ENCODE data around the gene PARVB.

PARVB gene

DNA sequence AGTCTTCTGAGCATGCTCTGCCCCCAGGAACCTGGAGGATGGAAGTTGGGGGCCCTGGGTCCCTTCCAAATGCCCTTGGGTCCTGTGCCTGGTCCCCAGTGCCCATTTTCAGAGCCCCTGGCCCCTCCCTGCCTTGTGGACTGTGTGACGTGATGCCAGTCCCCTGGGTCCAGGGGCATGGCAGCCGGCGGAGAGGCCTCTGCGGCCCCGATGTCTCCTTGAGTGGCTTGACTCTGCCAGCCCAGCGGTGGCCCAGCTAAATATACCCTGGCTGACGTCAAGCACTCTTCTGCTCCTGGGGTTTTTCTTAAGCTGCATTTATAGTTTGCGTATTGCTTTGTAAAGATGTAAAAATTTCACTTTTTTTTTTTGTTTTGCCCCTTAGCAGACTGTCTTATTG is 121.4 kb downstream of the PARVB start:
- Histone ChIP-seq H2BK12ac (ENCODE audit: low read length) (peak overlapping the region; percentile 42), H2AK5ac (ENCODE audit: low read depth, low read length) (peak overlapping the region; percentile 89), H3K4me3 (ENCODE audit: low read length in 2 of 2) (no peak overlapping the region), H3K18ac (ENCODE audit: low read length) (peak overlapping the region; percentile 84), H3K23ac (ENCODE audit: low read depth, low read length, poor library complexity) (no peak overlapping the region), H2BK5ac (ENCODE audit: low read length) (no peak overlapping the region), H4K8ac (ENCODE audit: low read depth, low read length) (no peak overlapping the region), H2BK15ac (ENCODE audit: low read length) (peak overlapping the region; percentile 86), H3K27me3 (ENCODE audit: control insufficient read depth in 3 of 3, insufficient read depth in 3 of 3, low read depth in 1 of 3, low read length in 3 of 3) (peaks cover 0 to 11% (median 8%) of the 10 kb centered on the region in 3 experiments), H3K27ac (replicated peaks; ENCODE audit: low read length) (peak overlapping the region; percentile 18), H3K4ac (ENCODE audit: low read length) (peak overlapping the region; percentile 19), H3K4me1 (ENCODE audit: control insufficient read depth in 2 of 2, insufficient read depth in 1 of 2, low read depth in 1 of 2, low read length in 2 of 2) (peaks cover 24 to 45% of the 10 kb centered on the region in 2 donors), H3K4me2 (ENCODE audit: insufficient read depth, low read length, poor library complexity, severe bottlenecking) (no peak overlapping the region), H3K9ac (ENCODE audit: low read depth, low read length, poor library complexity) (no peak overlapping the region), H3K14ac (ENCODE audit: low read length) (no peak overlapping the region), H3K9me3 (replicated peaks in 1 of 2; ENCODE audit: control insufficient read depth in 2 of 2, insufficient read depth in 1 of 2, low read depth in 1 of 2, low read length in 2 of 2) (peaks cover 0 to 4% of the 10 kb centered on the region in 2 donors), H2BK120ac (ENCODE audit: low read depth, low read length) (no peak overlapping the region), H3K79me1 (ENCODE audit: low read depth, low read length) (peaks cover 4% of the 10 kb centered on the region), H2AFZ (ENCODE audit: low read length) (peak overlapping the region; percentile 54), H3K36me3 (replicated peaks in 1 of 2; ENCODE audit: control insufficient read depth in 2 of 2, insufficient read depth in 2 of 2, low read length in 2 of 2) (peaks cover 0 to 3% of the 10 kb centered on the region in 2 donors), H4K91ac (ENCODE audit: low read depth, low read length, poor library complexity) (no peak overlapping the region)
- WGBS, 2 donors (ENCODE audit: extremely low coverage in 2 of 2, insufficient read length in 2 of 2, insufficient replicate concordance in 1 of 2), result no CpG with 5 or more reads among the region's 8 CpGs
- DNase-seq (ENCODE audit: low spot score), result no peak

DNA sequence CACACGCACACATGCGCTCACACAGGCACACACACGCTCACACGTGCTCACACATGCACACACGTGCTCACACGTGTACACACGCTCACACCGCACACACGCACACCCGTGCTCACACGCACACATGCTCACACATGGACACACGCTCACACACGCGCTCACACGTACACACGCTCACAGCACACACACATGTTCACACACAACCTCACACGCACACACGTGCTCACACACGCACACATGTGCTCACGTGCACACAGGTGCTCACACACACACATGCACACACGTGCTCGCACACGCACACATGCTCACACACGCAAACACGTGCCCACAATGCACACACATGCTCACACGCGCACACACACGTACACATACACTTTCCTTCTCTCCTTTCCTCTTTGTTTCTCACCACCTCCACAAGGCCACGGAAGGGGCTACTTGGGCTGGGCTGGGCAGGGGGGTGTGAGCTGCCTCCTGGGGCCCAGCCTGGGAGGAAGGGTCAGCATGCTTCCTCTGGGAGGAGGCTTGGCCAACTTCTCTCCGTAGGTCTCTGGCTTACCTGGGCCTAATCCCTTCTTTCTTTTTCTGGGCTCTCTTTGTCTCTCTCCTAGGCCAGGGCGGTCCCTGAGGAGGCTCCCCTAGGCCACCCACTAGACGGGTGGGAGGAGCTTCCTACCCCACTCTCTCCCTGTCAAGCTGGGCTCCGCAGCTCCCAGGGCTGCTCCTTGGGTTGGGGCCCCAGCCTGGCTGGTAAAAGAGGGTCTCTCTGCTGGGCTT is 122.2 kb downstream of the PARVB start:
- DNase-seq (ENCODE audit: low spot score), result no peak
- no peak overlapping the region for H2BK5ac ChIP-seq (ENCODE audit: low read length)
- H4K91ac ChIP-seq (ENCODE audit: low read depth, low read length, poor library complexity), result peak overlapping the region; percentile 1
- peaks cover 0 to 4% of the 10 kb centered on the region in 2 donors for H3K9me3 ChIP-seq (replicated peaks in 1 of 2; ENCODE audit: control insufficient read depth in 2 of 2, insufficient read depth in 1 of 2, low read depth in 1 of 2, low read length in 2 of 2)
- H2AK5ac ChIP-seq (ENCODE audit: low read depth, low read length), result peak overlapping the region; percentile 3
- peak overlapping the region in 1 of 2 donors; percentile 61 for H3K4me3 ChIP-seq (ENCODE audit: low read length in 2 of 2)
- H3K79me1 ChIP-seq (ENCODE audit: low read depth, low read length), result peaks cover 4% of the 10 kb centered on the region
- H2BK120ac ChIP-seq (ENCODE audit: low read depth, low read length), result peak overlapping the region; percentile 53
- H3K4me2 ChIP-seq (ENCODE audit: insufficient read depth, low read length, poor library complexity, severe bottlenecking), result no peak overlapping the region
- H3K27me3 ChIP-seq (ENCODE audit: control insufficient read depth in 3 of 3, insufficient read depth in 3 of 3, low read depth in 1 of 3, low read length in 3 of 3), result peaks cover 0 to 11% (median 8%) of the 10 kb centered on the region in 3 experiments
- peak overlapping the region; percentile 39 for H3K4ac ChIP-seq (ENCODE audit: low read length)
- peak overlapping the region; percentile 46 for H2AFZ ChIP-seq (ENCODE audit: low read length)
- WGBS, 2 donors (ENCODE audit: extremely low coverage in 2 of 2, insufficient read length in 2 of 2, insufficient replicate concordance in 1 of 2), result 100% methylated on average over 3 of the region's 33 CpGs; no CpG with 5 or more reads in 1 of the 2 donors
- peak overlapping the region; percentile 76 for H3K18ac ChIP-seq (ENCODE audit: low read length)
- H3K9ac ChIP-seq (ENCODE audit: low read depth, low read length, poor library complexity), result peak overlapping the region; percentile 87
- H3K36me3 ChIP-seq (replicated peaks in 1 of 2; ENCODE audit: control insufficient read depth in 2 of 2, insufficient read depth in 2 of 2, low read length in 2 of 2), result peaks cover 0 to 3% of the 10 kb centered on the region in 2 donors
- H2BK12ac ChIP-seq (ENCODE audit: low read length), result peak overlapping the region; percentile 100
- peak overlapping the region; percentile 33 for H3K14ac ChIP-seq (ENCODE audit: low read length)
- H3K27ac ChIP-seq (replicated peaks; ENCODE audit: low read length), result peak overlapping the region; percentile 2
- peak overlapping the region; percentile 99 for H4K8ac ChIP-seq (ENCODE audit: low read depth, low read length)
- H2BK15ac ChIP-seq (ENCODE audit: low read length), result peak overlapping the region; percentile 6
- peaks cover 24 to 45% of the 10 kb centered on the region in 2 donors for H3K4me1 ChIP-seq (ENCODE audit: control insufficient read depth in 2 of 2, insufficient read depth in 1 of 2, low read depth in 1 of 2, low read length in 2 of 2)
- peak overlapping the region; percentile 99 for H3K23ac ChIP-seq (ENCODE audit: low read depth, low read length, poor library complexity)

DNA sequence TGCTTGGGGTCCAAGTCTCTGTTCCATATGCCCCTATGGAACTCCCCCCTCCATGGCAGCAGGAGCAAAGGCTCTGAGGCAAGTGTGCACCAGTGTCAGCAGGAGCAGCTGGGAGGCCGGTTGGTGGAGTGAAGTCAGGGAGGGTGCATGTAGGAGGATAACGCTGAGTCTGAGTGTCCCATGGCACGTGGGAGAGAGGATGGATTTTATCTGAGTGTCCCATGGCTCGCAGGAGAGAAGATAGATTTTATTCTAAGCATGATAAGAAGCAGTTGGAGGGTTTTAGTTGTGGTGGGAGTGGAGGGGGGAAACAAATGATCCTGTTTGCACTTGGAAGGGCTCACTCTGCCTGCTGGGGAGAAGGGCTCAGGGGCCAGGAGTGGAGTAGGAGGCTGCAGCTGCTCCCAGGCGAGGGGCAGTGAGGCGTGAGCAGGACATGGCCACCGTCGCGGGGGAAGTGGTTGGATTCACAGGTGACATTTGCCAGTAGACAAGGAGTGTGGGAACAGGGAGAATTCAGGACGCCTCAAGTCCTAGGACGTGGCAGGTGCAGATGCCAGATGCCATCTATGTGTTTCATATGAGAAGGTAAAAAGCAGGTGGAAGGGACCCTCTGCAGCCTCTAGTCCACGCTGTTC is 123.0 kb downstream of the PARVB start:
- Histone ChIP-seq H3K23ac (ENCODE audit: low read depth, low read length, poor library complexity) (no peak overlapping the region), H3K14ac (ENCODE audit: low read length) (peak overlapping the region; percentile 5), H3K36me3 (replicated peaks in 1 of 2; ENCODE audit: control insufficient read depth in 2 of 2, insufficient read depth in 2 of 2, low read length in 2 of 2) (peaks cover 0 to 3% of the 10 kb centered on the region in 2 donors), H2BK12ac (ENCODE audit: low read length) (no peak overlapping the region), H2BK15ac (ENCODE audit: low read length) (peak overlapping the region; percentile 6), H3K27ac (replicated peaks; ENCODE audit: low read length) (no peak overlapping the region), H4K8ac (ENCODE audit: low read depth, low read length) (no peak overlapping the region), H3K9ac (ENCODE audit: low read depth, low read length, poor library complexity) (no peak overlapping the region), H2BK120ac (ENCODE audit: low read depth, low read length) (no peak overlapping the region), H4K91ac (ENCODE audit: low read depth, low read length, poor library complexity) (no peak overlapping the region), H2BK5ac (ENCODE audit: low read length) (peak overlapping the region; percentile 5), H3K9me3 (replicated peaks in 1 of 2; ENCODE audit: control insufficient read depth in 2 of 2, insufficient read depth in 1 of 2, low read depth in 1 of 2, low read length in 2 of 2) (peaks cover 0 to 4% of the 10 kb centered on the region in 2 donors), H3K4me2 (ENCODE audit: insufficient read depth, low read length, poor library complexity, severe bottlenecking) (no peak overlapping the region), H2AK5ac (ENCODE audit: low read depth, low read length) (peak overlapping the region; percentile 35), H3K4me1 (ENCODE audit: control insufficient read depth in 2 of 2, insufficient read depth in 1 of 2, low read depth in 1 of 2, low read length in 2 of 2) (peaks cover 24 to 47% of the 10 kb centered on the region in 2 donors), H3K79me1 (ENCODE audit: low read depth, low read length) (peaks cover 4% of the 10 kb centered on the region), H3K4ac (ENCODE audit: low read length) (no peak overlapping the region), H3K18ac (ENCODE audit: low read length) (peak overlapping the region; percentile 76), H3K27me3 (ENCODE audit: control insufficient read depth in 3 of 3, insufficient read depth in 3 of 3, low read depth in 1 of 3, low read length in 3 of 3) (peaks cover 0 to 11% (median 8%) of the 10 kb centered on the region in 3 experiments), H2AFZ (ENCODE audit: low read length) (peak overlapping the region; percentile 46), H3K4me3 (ENCODE audit: low read length in 2 of 2) (no peak overlapping the region)
- WGBS, 2 donors (ENCODE audit: extremely low coverage in 2 of 2, insufficient read length in 2 of 2, insufficient replicate concordance in 1 of 2), result no CpG with 5 or more reads among the region's 12 CpGs
- DNase-seq (ENCODE audit: low spot score), result no peak

Data from neuronal stem cell (in vitro differentiated cells).